IMR-90 (cell line): ENCODE results near the gene SH2B3. TPM values are rescaled to one million over a fixed set of nuclear protein-coding genes. Genes with fewer than 3 reads are reported as not detected.

Experiments
- ATAC-seq: fragments of 200-7000 bp; cut with Tn5 transposase; 2 replicates; pipeline ENCODE4 v1.9.1; 2020; ENCODE audit warnings: low read depth, mild to moderate bottlenecking, moderate library complexity
- BruUV-seq: library from RNA; stranded (reverse); fragments of 400-500 nt; replicated peaks from 2 replicates; lab custom pipeline; 2021; lab: Mats Ljungman, UMichigan
- CTCF ChIA-PET: fragments of 300-600 bp; formaldehyde crosslinking; extraction: SDS; loops from one replicate; lab custom pipeline; 2021; ENCODE audit warnings: antibody characterized with exemption; lab: Yijun Ruan, JAX
- POLR2A ChIA-PET: fragments of 300-600 bp; sonication (Branson Sonifier 250); formaldehyde crosslinking; loops from one replicate; lab custom pipeline; 2022; ENCODE audit warnings: antibody characterized with exemption; ENCODE audit not compliant: unreplicated experiment; lab: Charles Lee
- DNase-seq: peaks from one replicate; pipeline ENCODE4 v3.0.0; 2013
- H2AFZ ChIP-seq: replicated peaks from 2 replicates; pipeline ENCODE3; 2013; ENCODE audit warnings: low read length, mild to moderate bottlenecking; ENCODE audit not compliant: poor library complexity
- H2AK5ac ChIP-seq: 2 replicates; pipeline ENCODE4 v1.6.1; 2013; ENCODE audit warnings: low read depth, low read length, inconsistent platforms
- H2AK9ac ChIP-seq: replicated peaks from 2 replicates; pipeline ENCODE3; 2013; ENCODE audit warnings: mild to moderate bottlenecking, low read depth, low read length, moderate library complexity; ENCODE audit not compliant: poor library complexity
- H2BK120ac ChIP-seq: 2 replicates; pipeline ENCODE4 v1.6.1; 2013; ENCODE audit warnings: low read depth, low read length, inconsistent platforms
- H2BK15ac ChIP-seq: 3 replicates; pipeline ENCODE4 v1.6.1; 2013; ENCODE audit warnings: low read depth, low read length, inconsistent platforms
- H2BK20ac ChIP-seq: 2 replicates; pipeline ENCODE4 v1.6.1; 2013; ENCODE audit warnings: low read depth, mild to moderate bottlenecking, inconsistent platforms, low read length, moderate library complexity
- H2BK5ac ChIP-seq: 2 replicates; pipeline ENCODE4 v1.6.1; 2013; ENCODE audit warnings: mild to moderate bottlenecking, low read depth, low read length, inconsistent platforms; ENCODE audit not compliant: poor library complexity, severe bottlenecking
- H3K14ac ChIP-seq: replicated peaks from 2 replicates; pipeline ENCODE4 v1.6.1; 2013; ENCODE audit warnings: low read depth, low read length, inconsistent platforms
- H3K18ac ChIP-seq: 2 replicates; pipeline ENCODE4 v1.6.1; 2013; ENCODE audit warnings: low read depth, low read length, control low read depth
- H3K23ac ChIP-seq: 2 replicates; pipeline ENCODE4 v1.6.1; 2013; ENCODE audit warnings: low read depth, low read length, inconsistent platforms
- H3K27ac ChIP-seq: 2 replicates; pipeline ENCODE4 v1.5.1; 2013; ENCODE audit warnings: mild to moderate bottlenecking, control low read depth, low read length; ENCODE audit not compliant: insufficient read depth
- H3K27me3 ChIP-seq: 2 replicates; pipeline ENCODE4 v1.6.1; 2013; ENCODE audit warnings: low read length; ENCODE audit not compliant: control insufficient read depth, insufficient read depth
- H3K36me3 ChIP-seq: 2 replicates; pipeline ENCODE4 v1.6.1; 2013; ENCODE audit warnings: low read length, mixed read lengths; ENCODE audit not compliant: control insufficient read depth, insufficient read depth
- H3K4ac ChIP-seq: 2 replicates; pipeline ENCODE4 v1.6.1; 2013; ENCODE audit warnings: low read depth, low read length, inconsistent platforms
- H3K4me1 ChIP-seq: 2 replicates; pipeline ENCODE4 v1.6.1; 2013; ENCODE audit warnings: low read length, mixed read lengths; ENCODE audit not compliant: control insufficient read depth, insufficient read depth
- H3K4me2 ChIP-seq: 2 replicates; pipeline ENCODE4 v1.6.1; 2013; ENCODE audit warnings: low read depth, mild to moderate bottlenecking, control low read depth, low read length, moderate library complexity
- H3K4me3 ChIP-seq: 2 replicates; pipeline ENCODE4 v1.5.1; 2013; ENCODE audit warnings: low read depth, mild to moderate bottlenecking, control low read depth, low read length, moderate library complexity; ENCODE audit not compliant: insufficient read depth
- H3K56ac ChIP-seq: 2 replicates; pipeline ENCODE4 v1.6.1; 2013; ENCODE audit warnings: low read length, inconsistent platforms; ENCODE audit not compliant: insufficient read depth; ENCODE audit errors: extremely low read depth
- H3K79me1 ChIP-seq, 2 experiments: 2 replicates each; pipeline ENCODE4 v1.6.1; 2013; ENCODE audit warnings: low read length in 2 of 2, inconsistent platforms in 1 of 2, low read depth in 1 of 2
- H3K9ac ChIP-seq: 2 replicates; pipeline ENCODE4 v1.6.1; 2013; ENCODE audit warnings: low read depth, low read length, control low read depth
- H3K9me1 ChIP-seq: 2 replicates; pipeline ENCODE4 v1.6.1; 2013; ENCODE audit warnings: low read length, inconsistent platforms; ENCODE audit not compliant: insufficient read depth
- H3K9me3 ChIP-seq: 2 replicates; pipeline ENCODE4 v1.6.1; 2013; ENCODE audit warnings: low read length; ENCODE audit not compliant: control insufficient read depth, insufficient read depth
- H4K20me1 ChIP-seq: 2 replicates; pipeline ENCODE4 v1.6.1; 2013; ENCODE audit warnings: low read length, inconsistent platforms; ENCODE audit not compliant: insufficient read depth
- H4K5ac ChIP-seq: 2 replicates; pipeline ENCODE4 v1.6.1; 2013; ENCODE audit warnings: mild to moderate bottlenecking, low read depth, low read length, control low read depth
- H4K8ac ChIP-seq, 2 experiments: 2 replicates each; pipeline ENCODE4 v1.6.1; 2013; ENCODE audit warnings: low read depth in 2 of 2, low read length in 2 of 2, control low read depth in 1 of 2, inconsistent platforms in 1 of 2
- H4K91ac ChIP-seq: 2 replicates; pipeline ENCODE4 v1.6.1; 2013; ENCODE audit warnings: low read depth, low read length, inconsistent platforms; ENCODE audit not compliant: insufficient read depth
- BHLHE40 ChIP-seq: fragments of 150-350 bp; IDR thresholded peaks from 2 replicates; pipeline ENCODE4 v1.6.1; 2016; ENCODE audit warnings: mild to moderate bottlenecking, low read depth, low read length
- CTCF ChIP-seq: conservative IDR thresholded peaks from 2 replicates; pipeline ENCODE4 v1.5.1; 2012; ENCODE audit warnings: mild to moderate bottlenecking, low read depth, low read length, improper control_type of control experiment
- MAFK ChIP-seq: IDR thresholded peaks from 2 replicates; pipeline ENCODE4 v1.6.1; 2012; ENCODE audit warnings: low read depth, low read length, improper control_type of control experiment
- MAZ ChIP-seq: IDR thresholded peaks from 2 replicates; pipeline ENCODE4 v1.6.1; 2012; ENCODE audit warnings: low read depth, mild to moderate bottlenecking, low read length, improper control_type of control experiment, moderate library complexity, borderline replicate concordance
- RCOR1 ChIP-seq: IDR thresholded peaks from 2 replicates; pipeline ENCODE4 v1.6.1; 2012; ENCODE audit warnings: mild to moderate bottlenecking, low read length, improper control_type of control experiment; ENCODE audit not compliant: insufficient replicate concordance
- WGBS, 2 experiments: methylation state at CpG; one replicate each; pipeline versions ENCODE4 v1.1.5 to v1.1.7; 2013; ENCODE audit warnings: missing lambda C conversion rate in 2 of 2; ENCODE audit not compliant: insufficient read length in 1 of 2; ENCODE audit errors: extremely low coverage in 2 of 2; 5-methylcytosine and 5-hydroxymethylcytosine counted together
- dilution Hi-C: fragments of 300-500 bp; cut with HindIII; formaldehyde crosslinking; loops from one replicate; pipeline ENCODE4 v1.14.3; 2018; ENCODE audit warnings: low sequenced_read_pairs; ENCODE audit not compliant: unreplicated experiment
- in situ Hi-C: fragments of 300-500 bp; cut with MboI; formaldehyde crosslinking; loops from 3 replicates; pipeline ENCODE4 v1.14.3; 2019; ENCODE audit warnings: low sequenced_read_pairs, inconsistent platforms, mixed read lengths
- intact Hi-C: fragments of 100-400 bp; cut with micrococcal nuclease; formaldehyde crosslinking; loops from 2 replicates; pipeline ENCODE4 v1.10.0; 2022
- polyA plus RNA-seq, 3 experiments: library from polyadenylated mRNA; depleted of rRNA; stranded (reverse); fragments of >200 nt; gene quantifications; 2 replicates each; pipeline ENCODE4 v1.2.3, GENCODE V29; 2012; ENCODE audit warnings: low replicate concordance in 1 of 3
- total RNA-seq: library from RNA; depleted of rRNA; stranded (reverse); fragments of >200 nt; gene quantifications from 2 replicates; pipeline ENCODE4 v1.2.3, GENCODE V29; 2012

The SH2B3 gene
- total and polyA plus RNA-seq, 2 of the 4 experiments (the other 2 are of a cell fraction): 9.3 to 20.2 TPM

GRCh38 chr12:111387747-111388323, 17.9 kb upstream of the SH2B3 start:
- ChIA-PET POLR2A (no interaction called here), CTCF (no interaction called here)
- H3K18ac ChIP-seq: no peak overlapping the region
- H3K27me3 ChIP-seq: peaks cover 18% of the 10 kb centered on the region
- H2AFZ ChIP-seq: no peak overlapping the region
- H3K79me1 ChIP-seq: no peaks in the 10 kb centered on the region
- in situ Hi-C loops (no loop called here), dilution Hi-C loops (no loop called here), intact Hi-C loops (no loop called here)
- ATAC-seq: no peak
- no peak overlapping the region for H2AK9ac ChIP-seq
- H2BK15ac ChIP-seq: no peak overlapping the region; the same call in 2 of the 3 replicates
- no peaks in the 10 kb centered on the region for H3K4me1 ChIP-seq
- 72% methylated on average over 9 of the region's 9 CpGs; no CpG with 5 or more reads in 1 of the 2 experiments for WGBS, 2 experiments
- no peak overlapping the region for H2BK5ac ChIP-seq
- no peak overlapping the region for H3K27ac ChIP-seq
- H4K20me1 ChIP-seq: no peaks in the 10 kb centered on the region
- no peaks in the 10 kb centered on the region for H3K36me3 ChIP-seq
- no peak overlapping the region for H2BK20ac ChIP-seq
- no peak overlapping the region for H3K9ac ChIP-seq
- no TSS peak for BruUV-seq
- no peak overlapping the region for H3K23ac ChIP-seq
- no peak overlapping the region for H4K5ac ChIP-seq
- H3K14ac ChIP-seq: no peak overlapping the region
- no peak overlapping the region; the same call in 1 of the 2 replicates for H2AK5ac ChIP-seq
- H3K4me3 ChIP-seq: no peak overlapping the region
- no peaks in the 10 kb centered on the region for H3K9me1 ChIP-seq
- no peak overlapping the region for H3K4ac ChIP-seq
- no peak overlapping the region for H3K56ac ChIP-seq
- H3K4me2 ChIP-seq: no peak overlapping the region
- no peak overlapping the region for H4K8ac ChIP-seq
- DNase-seq: no peak
- H2BK120ac ChIP-seq: no peak overlapping the region
- H3K9me3 ChIP-seq: no peaks in the 10 kb centered on the region
- TF ChIP-seq CTCF (no peak), BHLHE40 (no peak), RCOR1 (no peak), MAZ (no peak), MAFK (no peak)
- no peak overlapping the region for H4K91ac ChIP-seq
